HFF-Myc (cell line): ENCODE measurements around the gene FRZB.

Experiments
- DNase-seq: peaks from one replicate; pipeline ENCODE4 v3.0.0-alpha.2; 2011; ENCODE audit warnings: low read depth; ENCODE audit errors: extremely low read depth
- H3K4me3 ChIP-seq: replicated peaks from 2 replicates; pipeline ENCODE4 v1.5.1; 2011; ENCODE audit warnings: low read depth, mild to moderate bottlenecking, control low read depth, low read length
- TF ChIP-seq, protein P1 (sequence below): IDR thresholded peaks from 2 replicates; pipeline ENCODE4 v1.5.1; 2012; ENCODE audit warnings: mild to moderate bottlenecking, low read depth, low read length, control low read depth; ENCODE audit errors: missing control alignments

The FRZB gene

GRCh38 chr2:182824767-182825158 is 41.7 kb downstream of the FRZB start:
- DNase-seq = no peak
- H3K4me3 ChIP-seq = no peak overlapping the region
- TF ChIP-seq, protein P1, sequence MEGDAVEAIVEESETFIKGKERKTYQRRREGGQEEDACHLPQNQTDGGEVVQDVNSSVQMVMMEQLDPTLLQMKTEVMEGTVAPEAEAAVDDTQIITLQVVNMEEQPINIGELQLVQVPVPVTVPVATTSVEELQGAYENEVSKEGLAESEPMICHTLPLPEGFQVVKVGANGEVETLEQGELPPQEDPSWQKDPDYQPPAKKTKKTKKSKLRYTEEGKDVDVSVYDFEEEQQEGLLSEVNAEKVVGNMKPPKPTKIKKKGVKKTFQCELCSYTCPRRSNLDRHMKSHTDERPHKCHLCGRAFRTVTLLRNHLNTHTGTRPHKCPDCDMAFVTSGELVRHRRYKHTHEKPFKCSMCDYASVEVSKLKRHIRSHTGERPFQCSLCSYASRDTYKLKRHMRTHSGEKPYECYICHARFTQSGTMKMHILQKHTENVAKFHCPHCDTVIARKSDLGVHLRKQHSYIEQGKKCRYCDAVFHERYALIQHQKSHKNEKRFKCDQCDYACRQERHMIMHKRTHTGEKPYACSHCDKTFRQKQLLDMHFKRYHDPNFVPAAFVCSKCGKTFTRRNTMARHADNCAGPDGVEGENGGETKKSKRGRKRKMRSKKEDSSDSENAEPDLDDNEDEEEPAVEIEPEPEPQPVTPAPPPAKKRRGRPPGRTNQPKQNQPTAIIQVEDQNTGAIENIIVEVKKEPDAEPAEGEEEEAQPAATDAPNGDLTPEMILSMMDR = no peak

GRCh38 chr2:182824056-182824766 is 42.2 kb downstream of the FRZB start:
- H3K4me3 ChIP-seq = no peak overlapping the region
- DNase-seq = no peak
- TF ChIP-seq, protein P1 = no peak

- TF ChIP-seq, protein P1 = no peak
- no peak overlapping the region for H3K4me3 ChIP-seq
- no peak for DNase-seq
Measured at GRCh38 chr2:182822733-182823132, 43.7 kb downstream of the FRZB start.

DNA sequence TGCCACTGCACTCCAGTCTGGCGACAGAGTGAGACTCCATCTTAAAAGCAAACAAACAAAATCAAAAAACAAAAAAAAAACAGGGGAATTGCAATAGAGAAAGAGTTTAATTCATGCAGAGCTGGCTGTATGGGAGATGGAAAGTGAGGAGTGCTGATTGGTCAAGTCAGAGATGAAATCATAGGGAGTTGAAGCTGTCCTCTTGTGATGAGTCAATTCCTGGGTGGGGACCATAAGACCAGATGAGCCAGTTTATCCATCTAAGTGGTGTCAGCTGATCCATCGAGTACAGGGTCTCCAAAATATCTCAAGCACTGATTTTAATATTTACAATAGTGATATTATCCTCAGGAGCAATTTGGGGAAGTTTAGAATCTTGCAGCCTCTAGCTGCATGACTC is 45.3 kb downstream of the FRZB start:
- H3K4me3 ChIP-seq = no peak overlapping the region
- TF ChIP-seq, protein P1 = no peak
- no peak for DNase-seq

- no peak for DNase-seq
- no peak overlapping the region for H3K4me3 ChIP-seq
- TF ChIP-seq, protein P1 = no peak
Measured at GRCh38 chr2:182819412-182819811, 47.0 kb downstream of the FRZB start.

GRCh38 chr2:182818925-182819324 is 47.5 kb downstream of the FRZB start:
- DNase-seq = no peak
- no peak overlapping the region for H3K4me3 ChIP-seq

More at GRCh38 chr2:182818925-182819324, 47.5 kb downstream of the FRZB start:
- TF ChIP-seq, protein P1 = no peak
